Activated naive CD4-positive, alpha-beta T cell treated with anti-CD3 and anti-CD28 coated beads, Interleukin-2, amount 50 U/mL, for 72 hours (primary cell): ENCODE data around the gene SH3GL3. TPM values are rescaled to one million over a fixed set of nuclear protein-coding genes. Genes with fewer than 3 reads are reported as not detected.

Source experiments
- ATAC-seq, 2 donors: fragments of 150-1000 bp; cut with Tn5 transposase; 2 replicates each; pipeline ENCODE4 v1.10.0; 2021; ENCODE audit warnings: mild to moderate bottlenecking in 2 of 2, moderate library complexity in 2 of 2
- DNase-seq, 2 donors: peaks; one replicate each; pipeline ENCODE4 v3.0.0; 2021 to 2022; ENCODE audit warnings: low spot score in 2 of 2
- H3K27ac Mint-ChIP-seq, 2 donors: one replicate each; pipeline ENCODE4 v1.8.0; 2022; ENCODE audit warnings: mild to moderate bottlenecking in 2 of 2, mixed read lengths in 2 of 2
- H3K36me3 Mint-ChIP-seq, 2 donors: one replicate each; pipeline ENCODE4 v1.8.0; 2022; ENCODE audit warnings: mixed read lengths in 2 of 2
- H3K9me3 Mint-ChIP-seq, 2 donors: one replicate each; pipeline ENCODE4 v1.8.0; 2022; ENCODE audit warnings: mixed read lengths in 2 of 2
- total RNA-seq, 2 donors: library from RNA; stranded (reverse); gene quantifications; one replicate each; pipeline ENCODE4 v1.2.3, GENCODE V29; 2022

SH3GL3 gene
- total RNA-seq, 2 donors from 2014 or later: not detected

DNA sequence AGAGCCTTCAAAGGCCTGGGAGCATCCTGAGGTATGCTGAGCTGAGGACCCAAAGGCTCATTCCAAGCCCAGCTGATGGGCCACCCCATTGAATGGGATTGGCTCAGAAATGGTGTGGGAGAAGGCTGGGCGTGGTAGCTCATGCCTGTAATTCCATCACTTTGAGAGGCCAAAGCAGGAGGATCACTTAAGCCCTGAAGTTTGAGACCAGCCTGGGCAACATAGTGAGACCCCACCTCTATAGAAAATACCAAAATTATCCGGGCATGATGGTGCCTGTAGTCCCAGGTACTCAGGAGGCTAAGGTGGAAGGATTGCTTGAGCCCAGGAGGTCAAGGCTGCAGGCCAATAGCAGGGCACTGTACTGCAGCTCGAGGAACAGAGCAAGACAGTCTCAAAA is 163.0 kb downstream of the SH3GL3 start:
- no peaks in the 10 kb centered on the region for H3K36me3 Mint-ChIP-seq
- DNase-seq (no peak), ATAC-seq (no peak)
- H3K27ac Mint-ChIP-seq: no peak overlapping the region
- H3K9me3 Mint-ChIP-seq: no peaks in the 10 kb centered on the region

DNA sequence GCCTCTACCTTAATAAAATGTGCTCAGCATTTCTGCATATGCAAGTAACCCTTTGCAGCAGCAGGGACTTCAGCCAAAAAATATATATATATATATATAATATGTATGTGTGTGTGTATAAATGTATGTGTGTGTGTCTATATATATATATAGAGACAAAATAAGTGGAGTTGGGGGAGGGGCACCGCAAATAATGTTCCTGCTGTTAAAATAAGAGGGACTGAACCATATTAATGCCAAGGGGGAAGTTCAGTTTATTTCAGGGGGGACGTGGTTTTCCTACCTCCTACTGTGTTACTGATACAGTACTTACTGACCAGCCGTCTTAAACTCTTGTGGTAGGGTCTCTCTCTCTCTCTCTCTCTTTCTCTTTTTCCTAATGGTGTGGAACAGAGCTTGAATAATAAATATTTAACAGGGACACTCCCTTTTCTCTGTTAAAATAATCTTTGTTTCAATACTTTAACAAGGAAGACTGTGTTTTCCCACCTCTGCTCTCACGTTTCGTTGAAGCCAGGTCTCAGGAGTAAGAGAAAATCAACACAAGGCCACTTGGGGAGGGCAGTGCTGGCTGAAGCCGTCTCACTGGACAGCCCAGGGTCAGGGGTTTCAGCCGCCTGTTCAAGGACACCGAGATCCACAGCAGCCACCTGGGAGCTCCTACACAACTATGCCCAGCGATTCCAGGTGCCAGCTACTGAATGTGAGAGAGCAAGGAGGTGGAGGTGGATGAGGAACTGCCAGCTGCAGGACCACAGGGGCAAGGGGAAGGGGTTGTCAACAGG is 164.0 kb downstream of the SH3GL3 start:
- H3K36me3 Mint-ChIP-seq: no peaks in the 10 kb centered on the region
- DNase-seq: no peak
- no peaks in the 10 kb centered on the region for H3K9me3 Mint-ChIP-seq
- no peak for ATAC-seq
- no peak overlapping the region for H3K27ac Mint-ChIP-seq

DNA sequence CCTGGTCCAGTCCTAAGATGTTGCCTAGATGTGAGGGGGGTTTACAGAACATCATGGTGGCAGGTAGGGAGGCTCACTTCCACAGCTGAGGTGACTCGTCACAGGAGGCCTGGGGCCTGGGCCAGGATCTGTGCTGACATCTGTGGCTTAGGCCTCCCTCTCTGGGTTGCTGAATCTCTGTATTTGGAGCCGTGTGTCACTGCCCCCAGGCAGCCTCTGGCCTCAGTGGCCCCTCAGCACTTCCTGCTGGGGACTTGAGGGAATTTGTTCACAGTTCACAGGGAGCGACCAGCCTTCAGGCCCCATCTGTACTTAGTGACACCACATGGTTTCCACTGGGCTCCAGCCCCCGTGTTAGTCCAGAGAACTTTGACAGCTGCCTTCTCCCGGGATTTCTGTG is 165.1 kb downstream of the SH3GL3 start:
- Mint-ChIP-seq H3K27ac (no peak overlapping the region), H3K36me3 (no peaks in the 10 kb centered on the region), H3K9me3 (no peaks in the 10 kb centered on the region)
- ATAC-seq: no peak
- no peak for DNase-seq

DNA sequence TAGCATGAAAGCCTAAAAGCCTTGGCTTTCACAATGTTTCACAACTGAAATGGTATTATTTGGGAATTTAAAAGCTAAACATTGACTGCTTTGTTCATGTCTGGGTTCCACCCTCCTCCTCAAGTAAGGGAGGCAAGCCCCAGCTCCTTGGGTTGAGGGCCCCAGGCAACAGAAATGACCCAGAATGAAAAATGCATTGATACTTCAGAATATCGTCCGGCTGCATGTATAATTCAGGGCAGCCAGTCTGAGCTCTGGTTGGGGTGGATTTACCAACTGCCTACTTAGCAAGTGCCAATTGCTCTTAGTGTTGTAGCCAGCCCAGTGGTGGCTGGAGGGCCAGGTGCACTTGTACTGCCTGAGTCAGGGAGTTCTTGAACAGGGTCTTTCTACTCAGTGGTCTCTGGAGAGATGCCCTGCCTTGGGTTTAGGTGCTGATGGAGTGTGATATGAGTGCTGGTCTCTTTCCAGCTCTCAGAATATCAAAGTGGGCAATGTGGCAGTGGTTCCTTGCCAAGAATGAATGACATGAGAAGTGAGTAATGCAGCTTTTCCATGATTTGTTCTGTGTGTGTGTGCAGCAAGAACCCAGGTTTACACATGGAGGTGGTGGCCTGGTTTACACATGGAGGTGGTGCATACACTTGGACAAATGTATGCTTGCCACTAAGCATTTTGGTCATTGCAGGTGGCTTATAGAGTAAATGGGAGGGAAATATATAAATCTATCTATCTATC is 165.9 kb downstream of the SH3GL3 start:
- ATAC-seq (no peak), DNase-seq (no peak)
- Mint-ChIP-seq H3K36me3 (no peaks in the 10 kb centered on the region), H3K9me3 (no peaks in the 10 kb centered on the region), H3K27ac (no peak overlapping the region)

DNA sequence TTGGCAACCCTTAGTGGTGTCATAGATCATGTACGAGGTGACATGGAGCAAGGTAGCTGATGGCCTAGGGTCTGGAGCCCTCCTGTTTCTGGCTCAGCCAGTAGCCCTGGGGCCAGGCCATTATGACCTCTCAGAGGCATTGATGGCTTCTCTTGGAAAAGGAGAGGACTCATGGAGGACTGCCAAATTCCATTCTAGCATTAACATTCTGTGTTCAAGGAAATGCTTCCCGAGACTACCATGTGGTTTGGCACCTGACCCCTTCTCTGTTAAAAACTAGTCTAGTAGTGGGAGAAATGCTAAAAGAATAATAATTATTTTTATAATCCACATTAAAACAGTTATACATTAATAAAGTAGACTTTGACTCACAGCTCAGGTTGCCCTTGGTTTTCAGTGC is 166.6 kb downstream of the SH3GL3 start:
- Mint-ChIP-seq H3K9me3 (no peaks in the 10 kb centered on the region), H3K36me3 (no peaks in the 10 kb centered on the region), H3K27ac (no peak overlapping the region)
- ATAC-seq: no peak
- DNase-seq: no peak

DNA sequence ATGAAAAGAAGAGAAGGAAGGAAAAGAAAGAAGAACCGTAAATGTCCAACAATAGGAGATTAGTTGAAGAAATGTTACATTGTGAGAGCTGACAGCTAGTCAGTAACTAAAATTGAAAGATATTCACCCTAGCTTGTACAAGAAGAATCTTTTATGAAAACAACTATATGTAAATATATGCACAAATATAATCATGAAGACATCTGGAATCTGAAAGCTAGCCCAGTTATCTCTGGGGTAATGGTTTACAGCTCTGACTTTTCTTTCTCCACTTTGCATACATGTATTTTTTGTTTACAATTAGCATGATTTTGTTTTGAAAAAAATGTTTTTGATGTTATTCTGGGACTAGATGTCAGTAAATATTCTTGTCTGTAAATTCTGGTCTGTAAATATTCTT is 169.7 kb downstream of the SH3GL3 start:
- Mint-ChIP-seq H3K9me3 (peaks cover 0 to 4% of the 10 kb centered on the region in 2 donors), H3K36me3 (no peaks in the 10 kb centered on the region), H3K27ac (no peak overlapping the region)
- ATAC-seq (no peak), DNase-seq (no peak)

DNA sequence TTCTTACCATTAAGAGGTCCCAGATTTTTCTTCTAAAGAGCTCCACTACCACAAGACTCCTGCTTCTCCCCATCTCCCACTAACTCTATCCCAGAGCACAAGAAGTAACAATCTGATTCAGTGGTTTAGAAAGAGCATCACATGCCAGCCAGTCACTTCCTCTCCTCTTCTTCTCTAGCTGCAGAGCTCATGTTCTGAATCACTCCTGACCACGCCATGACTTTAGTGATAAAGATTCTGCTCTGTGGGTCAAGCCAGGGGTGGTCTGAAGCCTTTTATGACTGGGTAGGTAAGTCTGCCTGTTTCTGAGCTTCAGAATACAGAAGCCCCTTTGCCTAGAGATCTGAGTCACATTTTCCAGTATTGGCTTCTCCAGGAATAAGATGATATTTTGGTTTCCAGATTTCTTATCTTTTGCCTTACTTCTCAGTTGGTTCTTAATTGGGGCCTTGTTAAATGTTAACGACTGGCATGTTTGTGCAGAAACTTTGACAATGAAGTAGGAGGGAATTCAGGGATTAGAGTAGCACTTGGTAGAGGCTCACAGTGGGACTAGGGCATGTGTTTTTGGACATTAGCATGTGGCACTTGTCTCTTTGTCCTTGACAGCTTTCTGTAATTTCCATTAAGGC is 179.1 kb downstream of the SH3GL3 start:
- DNase-seq (peak in 1 of 2 donors; percentile 4), ATAC-seq (peak; percentile 78 to 99)
- Mint-ChIP-seq H3K27ac (no peak overlapping the region), H3K36me3 (peaks cover 0 to 6% of the 10 kb centered on the region in 2 donors), H3K9me3 (no peaks in the 10 kb centered on the region)

DNA sequence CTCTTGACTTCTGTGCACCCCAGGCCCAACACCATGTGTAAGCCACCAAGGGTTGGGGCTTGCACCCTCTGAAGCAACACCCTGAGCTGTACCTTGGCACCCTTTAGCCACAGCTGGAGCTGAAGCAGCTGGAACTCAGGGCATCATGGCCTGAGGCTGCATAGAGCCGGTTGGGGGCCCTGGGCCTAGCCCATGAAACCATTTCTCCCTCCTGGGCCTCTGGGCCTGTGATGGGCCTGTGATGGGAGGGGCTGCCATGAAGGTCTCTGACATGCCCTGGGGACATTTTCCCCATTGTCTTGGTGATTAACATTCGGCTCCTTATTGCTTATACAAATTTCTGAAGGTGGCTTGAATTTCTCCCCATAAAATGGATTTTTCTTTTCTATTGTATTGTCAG is 184.4 kb downstream of the SH3GL3 start:
- ATAC-seq (no peak), DNase-seq (no peak)
- no peak overlapping the region for H3K27ac Mint-ChIP-seq
- H3K9me3 Mint-ChIP-seq: peaks cover 3 to 11% of the 10 kb centered on the region in 2 donors
- peaks cover 0 to 6% of the 10 kb centered on the region in 2 donors for H3K36me3 Mint-ChIP-seq

DNA sequence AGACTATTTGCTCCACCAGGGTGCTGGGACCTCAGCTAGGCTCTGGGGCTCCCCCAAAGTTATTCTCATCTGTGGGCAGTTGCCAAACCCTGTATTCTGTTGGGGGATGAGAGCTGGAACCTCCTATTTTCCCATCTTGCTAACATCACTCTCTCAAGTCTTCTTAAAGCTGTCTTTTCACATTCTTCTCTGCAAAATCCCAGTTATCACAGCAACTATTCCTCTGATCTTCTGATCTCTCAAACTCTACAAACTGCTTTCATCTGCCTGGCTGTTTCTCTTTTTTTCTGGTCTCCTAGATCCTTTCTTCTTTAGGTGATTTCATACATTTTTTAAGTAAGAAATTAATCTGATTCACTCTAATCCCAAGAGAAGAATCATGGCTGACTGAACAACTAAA is 196.1 kb downstream of the SH3GL3 start:
- no peak for ATAC-seq
- Mint-ChIP-seq H3K36me3 (peaks cover 10 to 17% of the 10 kb centered on the region in 2 donors), H3K9me3 (peaks cover 23 to 28% of the 10 kb centered on the region in 2 donors), H3K27ac (no peak overlapping the region)
- DNase-seq: no peak

DNA sequence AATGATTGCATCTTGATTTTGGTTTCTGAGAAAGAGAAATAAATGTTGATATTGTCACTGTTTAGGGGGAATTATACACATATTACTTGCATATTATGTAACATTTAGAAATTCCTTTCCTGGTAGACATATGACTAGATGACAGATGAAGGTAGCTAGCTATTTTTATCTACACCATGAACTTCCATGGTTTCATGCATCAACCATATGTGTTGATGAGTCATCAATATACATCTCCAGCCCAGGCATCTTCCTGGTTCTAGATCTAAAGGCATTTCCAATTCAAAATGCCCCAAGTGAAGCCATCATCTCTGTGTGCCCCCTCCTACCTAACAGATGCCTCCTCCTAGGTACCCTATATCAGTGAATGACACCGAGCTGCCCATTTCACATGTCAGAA is 197.3 kb downstream of the SH3GL3 start:
- no peak for DNase-seq

DNA sequence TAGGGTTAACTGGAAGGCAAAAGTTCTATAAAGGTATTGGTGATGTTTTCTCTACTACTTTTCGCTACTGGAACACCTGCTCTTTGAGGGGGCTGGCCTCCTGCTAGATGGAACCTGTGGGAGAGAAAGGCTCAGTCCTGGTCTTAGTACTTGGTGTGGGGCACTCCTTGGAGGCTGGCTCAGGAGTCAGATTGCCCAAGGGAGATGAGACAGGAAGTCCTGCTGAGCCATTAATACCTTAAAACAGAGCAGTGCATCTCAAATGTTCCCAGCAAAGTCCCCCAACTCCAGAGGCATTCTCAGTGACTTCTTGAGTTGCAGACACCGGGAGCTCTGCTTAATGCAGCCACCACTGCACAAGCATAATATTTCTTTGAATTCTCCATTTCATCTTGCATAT is 203.7 kb downstream of the SH3GL3 start:
- Mint-ChIP-seq H3K36me3 (peaks cover 0 to 9% of the 10 kb centered on the region in 2 donors), H3K9me3 (no peaks in the 10 kb centered on the region), H3K27ac (no peak overlapping the region)
- ATAC-seq (no peak), DNase-seq (no peak)

More for the DNA sequence above, 197.3 kb downstream of the SH3GL3 start:
- H3K27ac Mint-ChIP-seq: no peak overlapping the region
- H3K9me3 Mint-ChIP-seq: peaks cover 19 to 25% of the 10 kb centered on the region in 2 donors
- no peak for ATAC-seq
- H3K36me3 Mint-ChIP-seq: peaks cover 10 to 12% of the 10 kb centered on the region in 2 donors

DNA sequence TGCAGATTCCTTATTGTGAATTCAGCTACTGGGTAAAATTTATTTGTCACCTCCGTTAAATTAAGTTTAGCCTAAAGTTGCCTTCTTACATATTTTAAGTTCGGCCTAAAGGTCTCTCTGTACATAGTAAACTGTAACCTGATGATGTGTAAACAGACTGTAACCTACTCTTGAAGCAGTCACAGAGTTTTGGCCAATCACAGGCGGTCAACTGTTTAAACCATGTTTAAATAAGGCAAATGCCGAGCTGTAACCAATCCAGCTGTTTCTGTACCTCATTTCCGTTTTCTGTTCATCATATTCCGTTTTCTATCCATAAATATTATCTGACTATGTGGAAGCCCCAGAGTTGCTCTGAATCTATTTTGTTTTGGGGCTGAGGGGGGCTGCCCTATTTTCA is 204.4 kb downstream of the SH3GL3 start:
- Mint-ChIP-seq H3K27ac (no peak overlapping the region), H3K36me3 (peaks cover 0 to 9% of the 10 kb centered on the region in 2 donors), H3K9me3 (no peaks in the 10 kb centered on the region)
- ATAC-seq: no peak
- DNase-seq: no peak

DNA sequence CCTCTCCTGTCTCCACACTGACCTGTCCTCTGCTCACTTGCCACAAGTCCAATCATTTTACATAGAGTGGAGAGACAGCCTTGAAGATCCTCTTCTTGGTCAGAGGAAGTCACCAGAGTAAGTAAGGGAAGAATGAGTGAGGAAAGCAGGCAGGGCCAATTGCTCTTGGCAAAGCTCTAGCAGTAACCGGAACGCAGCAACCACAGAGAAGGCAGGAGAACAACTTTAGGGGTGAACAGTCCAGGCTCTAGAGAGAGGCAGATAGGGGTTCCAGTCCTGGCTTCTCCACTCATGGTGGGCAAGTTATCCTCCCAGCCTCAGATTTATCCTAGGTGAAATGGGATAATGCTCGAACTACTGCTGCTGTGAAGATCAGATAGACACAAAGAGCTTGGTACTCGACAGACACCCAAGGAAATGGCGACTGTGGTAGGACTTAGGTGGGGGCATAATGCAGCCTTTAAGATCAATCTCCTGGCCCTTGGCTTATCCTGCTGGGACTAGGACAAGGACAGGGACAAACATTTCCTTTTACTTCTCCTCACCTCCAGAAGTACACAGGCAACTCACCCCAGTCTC is 205.6 kb downstream of the SH3GL3 start:
- Mint-ChIP-seq H3K36me3 (peaks cover 0 to 9% of the 10 kb centered on the region in 2 donors), H3K27ac (no peak overlapping the region), H3K9me3 (no peaks in the 10 kb centered on the region)
- no peak for ATAC-seq
- DNase-seq: no peak

DNA sequence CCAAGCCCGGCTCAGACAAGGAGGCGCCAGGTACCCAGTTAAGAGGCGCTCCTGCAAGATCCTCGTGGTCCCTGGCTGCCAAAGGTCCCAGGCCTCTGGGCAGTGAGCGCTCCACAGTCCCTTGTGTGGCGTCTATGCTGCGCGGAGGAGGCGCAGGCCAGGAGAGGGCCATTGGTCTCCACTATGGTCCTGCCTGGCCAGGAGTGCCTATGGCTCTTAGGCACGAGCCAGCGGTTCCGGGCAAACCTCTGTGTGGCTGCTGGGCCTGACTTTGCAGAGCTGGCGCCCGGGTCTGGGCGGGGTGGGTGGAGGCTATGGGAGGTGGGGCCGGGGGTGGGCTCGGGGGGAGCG is 206.1 kb downstream of the SH3GL3 start:
- peaks cover 0 to 9% of the 10 kb centered on the region in 2 donors for H3K36me3 Mint-ChIP-seq
- H3K27ac Mint-ChIP-seq: no peak overlapping the region

DNA sequence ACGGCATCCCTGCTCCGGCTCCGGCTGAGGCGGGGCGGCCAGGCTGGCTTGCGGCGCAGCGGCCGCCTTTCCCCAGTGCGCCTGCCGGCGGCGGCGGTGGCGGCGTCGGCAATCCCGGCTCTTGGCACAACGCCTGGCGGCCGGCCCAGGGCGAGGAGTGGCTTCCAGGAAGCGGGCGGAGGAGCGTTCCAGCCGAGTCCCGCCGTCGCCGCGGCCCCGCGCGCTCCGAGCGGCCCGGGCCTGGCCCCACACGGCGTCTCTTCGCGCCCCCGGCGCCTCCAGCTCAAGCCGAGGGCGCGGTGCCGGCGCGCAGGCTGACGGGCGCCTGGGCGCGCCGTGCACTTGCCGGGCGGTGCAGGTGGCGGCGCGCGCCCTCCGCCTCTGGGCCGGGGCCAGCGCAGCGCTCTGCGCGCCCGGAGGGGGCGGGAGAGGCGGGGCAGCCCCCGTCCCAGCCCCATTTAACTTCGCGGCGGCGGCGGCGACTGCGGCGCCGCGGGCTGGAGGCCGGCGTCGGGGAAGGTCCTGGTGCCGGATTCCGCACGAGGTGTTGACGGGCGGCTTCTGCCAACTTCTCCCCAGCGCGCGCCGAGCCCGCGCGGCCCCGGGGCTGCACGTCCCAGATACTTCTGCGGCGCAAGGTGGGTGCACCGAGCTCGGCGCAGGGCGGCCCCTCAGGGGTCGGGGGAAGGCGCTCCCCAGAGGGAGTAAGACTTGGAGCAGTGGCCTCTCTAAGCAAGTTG is 206.7 kb downstream of the SH3GL3 start, which contains the start of gene ADAMTSL3:
Gene ADAMTSL3 (plus strand): TSS at position 485 of the 740 bp plus-strand sequence. CDS start 1,639 bp downstream, outside the sequence.
- peaks cover 0 to 9% of the 10 kb centered on the region in 2 donors for H3K36me3 Mint-ChIP-seq
- no peak for ATAC-seq
- H3K9me3 Mint-ChIP-seq: no peaks in the 10 kb centered on the region
- no peak for DNase-seq
- no peak within 1 kb of the TSS for H3K27ac Mint-ChIP-seq

More for the DNA sequence above, 206.1 kb downstream of the SH3GL3 start:
- H3K9me3 Mint-ChIP-seq: no peaks in the 10 kb centered on the region
- ATAC-seq (no peak), DNase-seq (no peak)
